IMR-90 (cell line): ENCODE results near the gene APOL3. TPM values are rescaled to one million over a fixed set of nuclear protein-coding genes. Genes with fewer than 3 reads are reported as not detected.

ENCODE experiments used
- ATAC-seq: fragments of 200-7000 bp; cut with Tn5 transposase; 2 replicates; pipeline ENCODE4 v1.9.1; 2020; ENCODE audit warnings: low read depth, mild to moderate bottlenecking, moderate library complexity
- BruUV-seq: library from RNA; stranded (reverse); fragments of 400-500 nt; replicated peaks from 2 replicates; lab custom pipeline; 2021; lab: Mats Ljungman, UMichigan
- CTCF ChIA-PET: fragments of 300-600 bp; formaldehyde crosslinking; extraction: SDS; loops from one replicate; lab custom pipeline; 2021; ENCODE audit warnings: antibody characterized with exemption; lab: Yijun Ruan, JAX
- POLR2A ChIA-PET: fragments of 300-600 bp; sonication (Branson Sonifier 250); formaldehyde crosslinking; loops from one replicate; lab custom pipeline; 2022; ENCODE audit warnings: antibody characterized with exemption; ENCODE audit not compliant: unreplicated experiment; lab: Charles Lee
- DNase-seq: peaks from one replicate; pipeline ENCODE4 v3.0.0; 2013
- H2AFZ ChIP-seq: replicated peaks from 2 replicates; pipeline ENCODE3; 2013; ENCODE audit warnings: low read length, mild to moderate bottlenecking; ENCODE audit not compliant: poor library complexity
- H2AK5ac ChIP-seq: 2 replicates; pipeline ENCODE4 v1.6.1; 2013; ENCODE audit warnings: low read depth, low read length, inconsistent platforms
- H2AK9ac ChIP-seq: replicated peaks from 2 replicates; pipeline ENCODE3; 2013; ENCODE audit warnings: mild to moderate bottlenecking, low read depth, low read length, moderate library complexity; ENCODE audit not compliant: poor library complexity
- H2BK120ac ChIP-seq: 2 replicates; pipeline ENCODE4 v1.6.1; 2013; ENCODE audit warnings: low read depth, low read length, inconsistent platforms
- H2BK15ac ChIP-seq: 3 replicates; pipeline ENCODE4 v1.6.1; 2013; ENCODE audit warnings: low read depth, low read length, inconsistent platforms
- H2BK20ac ChIP-seq: 2 replicates; pipeline ENCODE4 v1.6.1; 2013; ENCODE audit warnings: low read depth, mild to moderate bottlenecking, inconsistent platforms, low read length, moderate library complexity
- H2BK5ac ChIP-seq: 2 replicates; pipeline ENCODE4 v1.6.1; 2013; ENCODE audit warnings: mild to moderate bottlenecking, low read depth, low read length, inconsistent platforms; ENCODE audit not compliant: poor library complexity, severe bottlenecking
- H3K14ac ChIP-seq: replicated peaks from 2 replicates; pipeline ENCODE4 v1.6.1; 2013; ENCODE audit warnings: low read depth, low read length, inconsistent platforms
- H3K18ac ChIP-seq: 2 replicates; pipeline ENCODE4 v1.6.1; 2013; ENCODE audit warnings: low read depth, low read length, control low read depth
- H3K23ac ChIP-seq: 2 replicates; pipeline ENCODE4 v1.6.1; 2013; ENCODE audit warnings: low read depth, low read length, inconsistent platforms
- H3K27ac ChIP-seq: 2 replicates; pipeline ENCODE4 v1.5.1; 2013; ENCODE audit warnings: mild to moderate bottlenecking, control low read depth, low read length; ENCODE audit not compliant: insufficient read depth
- H3K27me3 ChIP-seq: 2 replicates; pipeline ENCODE4 v1.6.1; 2013; ENCODE audit warnings: low read length; ENCODE audit not compliant: control insufficient read depth, insufficient read depth
- H3K36me3 ChIP-seq: 2 replicates; pipeline ENCODE4 v1.6.1; 2013; ENCODE audit warnings: low read length, mixed read lengths; ENCODE audit not compliant: control insufficient read depth, insufficient read depth
- H3K4ac ChIP-seq: 2 replicates; pipeline ENCODE4 v1.6.1; 2013; ENCODE audit warnings: low read depth, low read length, inconsistent platforms
- H3K4me1 ChIP-seq: 2 replicates; pipeline ENCODE4 v1.6.1; 2013; ENCODE audit warnings: low read length, mixed read lengths; ENCODE audit not compliant: control insufficient read depth, insufficient read depth
- H3K4me2 ChIP-seq: 2 replicates; pipeline ENCODE4 v1.6.1; 2013; ENCODE audit warnings: low read depth, mild to moderate bottlenecking, control low read depth, low read length, moderate library complexity
- H3K4me3 ChIP-seq: 2 replicates; pipeline ENCODE4 v1.5.1; 2013; ENCODE audit warnings: low read depth, mild to moderate bottlenecking, control low read depth, low read length, moderate library complexity; ENCODE audit not compliant: insufficient read depth
- H3K56ac ChIP-seq: 2 replicates; pipeline ENCODE4 v1.6.1; 2013; ENCODE audit warnings: low read length, inconsistent platforms; ENCODE audit not compliant: insufficient read depth; ENCODE audit errors: extremely low read depth
- H3K79me1 ChIP-seq, 2 experiments: 2 replicates each; pipeline ENCODE4 v1.6.1; 2013; ENCODE audit warnings: low read length in 2 of 2, inconsistent platforms in 1 of 2, low read depth in 1 of 2
- H3K9ac ChIP-seq: 2 replicates; pipeline ENCODE4 v1.6.1; 2013; ENCODE audit warnings: low read depth, low read length, control low read depth
- H3K9me1 ChIP-seq: 2 replicates; pipeline ENCODE4 v1.6.1; 2013; ENCODE audit warnings: low read length, inconsistent platforms; ENCODE audit not compliant: insufficient read depth
- H3K9me3 ChIP-seq: 2 replicates; pipeline ENCODE4 v1.6.1; 2013; ENCODE audit warnings: low read length; ENCODE audit not compliant: control insufficient read depth, insufficient read depth
- H4K20me1 ChIP-seq: 2 replicates; pipeline ENCODE4 v1.6.1; 2013; ENCODE audit warnings: low read length, inconsistent platforms; ENCODE audit not compliant: insufficient read depth
- H4K5ac ChIP-seq: 2 replicates; pipeline ENCODE4 v1.6.1; 2013; ENCODE audit warnings: mild to moderate bottlenecking, low read depth, low read length, control low read depth
- H4K8ac ChIP-seq, 2 experiments: 2 replicates each; pipeline ENCODE4 v1.6.1; 2013; ENCODE audit warnings: low read depth in 2 of 2, low read length in 2 of 2, control low read depth in 1 of 2, inconsistent platforms in 1 of 2
- H4K91ac ChIP-seq: 2 replicates; pipeline ENCODE4 v1.6.1; 2013; ENCODE audit warnings: low read depth, low read length, inconsistent platforms; ENCODE audit not compliant: insufficient read depth
- BHLHE40 ChIP-seq: fragments of 150-350 bp; IDR thresholded peaks from 2 replicates; pipeline ENCODE4 v1.6.1; 2016; ENCODE audit warnings: mild to moderate bottlenecking, low read depth, low read length
- CEBPB ChIP-seq: IDR thresholded peaks from 2 replicates; pipeline ENCODE4 v1.6.1; 2012; ENCODE audit warnings: low read depth, low read length, improper control_type of control experiment
- CHD1 ChIP-seq: IDR thresholded peaks from 2 replicates; pipeline ENCODE4 v1.6.1; 2012; ENCODE audit warnings: low read depth, low read length, improper control_type of control experiment
- CTCF ChIP-seq: conservative IDR thresholded peaks from 2 replicates; pipeline ENCODE4 v1.5.1; 2012; ENCODE audit warnings: mild to moderate bottlenecking, low read depth, low read length, improper control_type of control experiment
- ELK1 ChIP-seq: fragments of 150-350 bp; IDR thresholded peaks from 2 replicates; pipeline ENCODE4 v1.6.1; 2016; ENCODE audit warnings: low read depth, mild to moderate bottlenecking, low read length, moderate library complexity, borderline replicate concordance
- FOS ChIP-seq: fragments of 150-350 bp; IDR thresholded peaks from 2 replicates; pipeline ENCODE4 v1.6.1; 2016; ENCODE audit warnings: low read depth, low read length
- MAFK ChIP-seq: IDR thresholded peaks from 2 replicates; pipeline ENCODE4 v1.6.1; 2012; ENCODE audit warnings: low read depth, low read length, improper control_type of control experiment
- MAZ ChIP-seq: IDR thresholded peaks from 2 replicates; pipeline ENCODE4 v1.6.1; 2012; ENCODE audit warnings: low read depth, mild to moderate bottlenecking, low read length, improper control_type of control experiment, moderate library complexity, borderline replicate concordance
- MXI1 ChIP-seq: IDR thresholded peaks from 2 replicates; pipeline ENCODE4 v1.6.1; 2012; ENCODE audit warnings: low read depth, mild to moderate bottlenecking, low read length, moderate library complexity, borderline replicate concordance
- NFE2L2 ChIP-seq: fragments of 150-350 bp; IDR thresholded peaks from 2 replicates; pipeline ENCODE4 v1.6.1; 2016; ENCODE audit warnings: low read depth, mild to moderate bottlenecking, low read length
- POLR2A ChIP-seq: IDR thresholded peaks from 2 replicates; pipeline ENCODE4 v1.6.1; 2012; ENCODE audit warnings: mild to moderate bottlenecking, low read depth, low read length
- RAD21 ChIP-seq: IDR thresholded peaks from 2 replicates; pipeline ENCODE4 v1.6.1; 2012; ENCODE audit warnings: low read length, improper control_type of control experiment
- RCOR1 ChIP-seq: IDR thresholded peaks from 2 replicates; pipeline ENCODE4 v1.6.1; 2012; ENCODE audit warnings: mild to moderate bottlenecking, low read length, improper control_type of control experiment; ENCODE audit not compliant: insufficient replicate concordance
- RFX5 ChIP-seq: IDR thresholded peaks from 2 replicates; pipeline ENCODE4 v1.8.0; 2012; ENCODE audit warnings: low read depth, mild to moderate bottlenecking, low read length, moderate library complexity
- SMC3 ChIP-seq: fragments of 150-350 bp; IDR thresholded peaks from 2 replicates; pipeline ENCODE4 v1.6.1; 2016; ENCODE audit warnings: low read depth, mild to moderate bottlenecking, antibody characterized with exemption, low read length, moderate library complexity
- WGBS, 2 experiments: methylation state at CpG; one replicate each; pipeline versions ENCODE4 v1.1.5 to v1.1.7; 2013; ENCODE audit warnings: missing lambda C conversion rate in 2 of 2; ENCODE audit not compliant: insufficient read length in 1 of 2; ENCODE audit errors: extremely low coverage in 2 of 2; 5-methylcytosine and 5-hydroxymethylcytosine counted together
- dilution Hi-C: fragments of 300-500 bp; cut with HindIII; formaldehyde crosslinking; loops from one replicate; pipeline ENCODE4 v1.14.3; 2018; ENCODE audit warnings: low sequenced_read_pairs; ENCODE audit not compliant: unreplicated experiment
- in situ Hi-C: fragments of 300-500 bp; cut with MboI; formaldehyde crosslinking; loops from 3 replicates; pipeline ENCODE4 v1.14.3; 2019; ENCODE audit warnings: low sequenced_read_pairs, inconsistent platforms, mixed read lengths
- intact Hi-C: fragments of 100-400 bp; cut with micrococcal nuclease; formaldehyde crosslinking; loops from 2 replicates; pipeline ENCODE4 v1.10.0; 2022
- polyA plus RNA-seq, 3 experiments: library from polyadenylated mRNA; depleted of rRNA; stranded (reverse); fragments of >200 nt; gene quantifications; 2 replicates each; pipeline ENCODE4 v1.2.3, GENCODE V29; 2012; ENCODE audit warnings: low replicate concordance in 1 of 3
- total RNA-seq: library from RNA; depleted of rRNA; stranded (reverse); fragments of >200 nt; gene quantifications from 2 replicates; pipeline ENCODE4 v1.2.3, GENCODE V29; 2012
- TF ChIP-seq, protein P1 (sequence below): fragments of 150-350 bp; IDR thresholded peaks from 2 replicates; pipeline ENCODE4 v1.6.1; 2017; ENCODE audit warnings: mild to moderate bottlenecking, antibody characterized with exemption, low read length, low read depth

APOL3 gene
- total and polyA plus RNA-seq, 2 of the 4 experiments (the other 2 are of a cell fraction): 1.4 to 2.3 TPM

DNA sequence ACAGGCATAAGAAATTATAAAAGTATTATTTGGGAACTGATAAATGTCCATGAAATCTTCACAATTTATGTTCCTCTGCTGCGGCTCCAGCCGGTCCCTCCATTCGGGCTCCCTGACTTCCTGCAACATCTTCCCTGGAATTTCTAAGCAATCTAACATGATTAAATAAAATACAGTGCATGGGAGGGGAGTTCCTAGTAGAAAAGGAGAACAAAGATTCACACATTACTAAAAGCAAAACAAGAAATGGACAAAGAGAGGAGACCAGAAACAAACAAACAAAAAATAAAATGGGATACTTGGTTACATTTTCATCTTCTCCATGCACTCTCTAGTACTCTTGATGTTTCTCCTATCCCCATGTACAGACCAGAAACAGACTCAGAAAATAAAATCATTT is 49.7 kb upstream of the APOL3 start:
- H3K27me3 ChIP-seq: peaks cover 34% of the 10 kb centered on the region
- in situ Hi-C loops (no loop called here), intact Hi-C loops (no loop called here), dilution Hi-C loops (no loop called here)
- no peak overlapping the region for H3K14ac ChIP-seq
- H3K18ac ChIP-seq: no peak overlapping the region
- H4K20me1 ChIP-seq: no peaks in the 10 kb centered on the region
- no peak overlapping the region for H2AFZ ChIP-seq
- no peak overlapping the region for H2BK120ac ChIP-seq
- no peak overlapping the region for H4K91ac ChIP-seq
- H4K5ac ChIP-seq: no peak overlapping the region
- H3K4me3 ChIP-seq: no peak overlapping the region
- H2BK15ac ChIP-seq: no peak overlapping the region
- H2AK5ac ChIP-seq: no peak overlapping the region
- no peak overlapping the region for H3K27ac ChIP-seq
- no peak for ATAC-seq
- no peak overlapping the region for H3K56ac ChIP-seq
- no peaks in the 10 kb centered on the region for H3K4me1 ChIP-seq
- H4K8ac ChIP-seq: no peak overlapping the region
- ChIA-PET CTCF (interaction anchor here (0.6 kb wide), 1 partner anchor 31 kb away, joined by 4 read pairs; no protein-coding TSS in a partner anchor), POLR2A (no interaction called here)
- no peak overlapping the region for H2BK20ac ChIP-seq
- no peaks in the 10 kb centered on the region; the same call in 1 of the 2 replicates for H3K9me1 ChIP-seq
- no peak overlapping the region for H2AK9ac ChIP-seq
- no peak overlapping the region for H3K4me2 ChIP-seq
- 0 out of 2 replicates have a peak, but pooled peaks cover 2% of the 10 kb centered on the region for H3K9me3 ChIP-seq
- no peak for DNase-seq
- no CpG with 5 or more reads among the region's 3 CpGs for whole genome bisulfite sequencing, 2 experiments
- no peaks in the 10 kb centered on the region for H3K36me3 ChIP-seq
- H3K4ac ChIP-seq: no peak overlapping the region
- no peak overlapping the region for H3K23ac ChIP-seq
- TF ChIP-seq RAD21 (no peak), CEBPB (no peak), CTCF (no peak), POLR2A (no peak), MXI1 (no peak), FOS (no peak), ELK1 (no peak), MAZ (no peak), NFE2L2 (no peak), BHLHE40 (no peak), RFX5 (no peak), SMC3 (no peak), MAFK (no peak), CHD1 (no peak), RCOR1 (no peak)
- TF ChIP-seq, protein P1, sequence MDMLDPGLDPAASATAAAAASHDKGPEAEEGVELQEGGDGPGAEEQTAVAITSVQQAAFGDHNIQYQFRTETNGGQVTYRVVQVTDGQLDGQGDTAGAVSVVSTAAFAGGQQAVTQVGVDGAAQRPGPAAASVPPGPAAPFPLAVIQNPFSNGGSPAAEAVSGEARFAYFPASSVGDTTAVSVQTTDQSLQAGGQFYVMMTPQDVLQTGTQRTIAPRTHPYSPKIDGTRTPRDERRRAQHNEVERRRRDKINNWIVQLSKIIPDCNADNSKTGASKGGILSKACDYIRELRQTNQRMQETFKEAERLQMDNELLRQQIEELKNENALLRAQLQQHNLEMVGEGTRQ: no peak
- no TSS peak for BruUV-seq
- no peak overlapping the region for H3K9ac ChIP-seq
- H2BK5ac ChIP-seq: no peak overlapping the region
- no peaks in the 10 kb centered on the region for H3K79me1 ChIP-seq
